GM12878 (cell line): ENCODE results near the gene KCND2. TPM values are rescaled to one million over a fixed set of nuclear protein-coding genes. Genes with fewer than 3 reads are reported as not detected.

Source experiments
- CBX3 ChIP-seq: fragments of 200-600 bp; sonication (generic); IDR thresholded peaks from 2 replicates; pipeline ENCODE4 v1.6.1; 2016; ENCODE audit warnings: low read depth, borderline replicate concordance
- CREM ChIP-seq: IDR thresholded peaks from 2 replicates; pipeline ENCODE4 v1.6.1; 2014; ENCODE audit warnings: antibody characterized with exemption, low read depth
- HDAC6 ChIP-seq: fragments of 200-600 bp; sonication (generic); IDR thresholded peaks from one replicate; pipeline ENCODE4 v1.8.0; 2017; ENCODE audit warnings: antibody characterized with exemption; ENCODE audit not compliant: unreplicated experiment
- HSF1 ChIP-seq: fragments of 150-350 bp; IDR thresholded peaks from 2 replicates; pipeline ENCODE4 v1.6.1; 2014; ENCODE audit warnings: mild to moderate bottlenecking, low read depth, low read length
- IKZF1 ChIP-seq: fragments of 450-650 bp; conservative IDR thresholded peaks from 2 replicates; pipeline ENCODE4 v1.6.1; 2017; ENCODE audit warnings: antibody characterized with exemption, mild to moderate bottlenecking
- IRF5 ChIP-seq: fragments of 450-650 bp; IDR thresholded peaks from 2 replicates; pipeline ENCODE4 v1.6.1; 2017; ENCODE audit warnings: borderline replicate concordance
- RELB ChIP-seq: fragments of 450-650 bp; IDR thresholded peaks from 2 replicates; pipeline ENCODE4 v1.6.1; 2017; ENCODE audit warnings: low read depth, mild to moderate bottlenecking, moderate library complexity
- SIX5 ChIP-seq: IDR thresholded peaks from 2 replicates; pipeline ENCODE4 v1.6.1; 2011; ENCODE audit warnings: mild to moderate bottlenecking, low read depth, low read length, moderate library complexity; ENCODE audit not compliant: severe bottlenecking
- SP1 ChIP-seq: IDR thresholded peaks from one replicate; pipeline ENCODE4 v1.6.1; 2011; ENCODE audit warnings: low read depth, low read length
- SRF ChIP-seq, 2 experiments: IDR thresholded peaks; 2 replicates each; pipeline ENCODE4 v1.6.1; 2011; ENCODE audit warnings: low read depth in 2 of 2, low read length in 2 of 2, mild to moderate bottlenecking in 1 of 2, moderate library complexity in 1 of 2
- TAF1 ChIP-seq: IDR thresholded peaks from 2 replicates; pipeline ENCODE4 v1.6.1; 2011; ENCODE audit warnings: mild to moderate bottlenecking, low read depth, low read length, borderline replicate concordance
- ZBTB4 ChIP-seq: fragments of 450-650 bp; formaldehyde crosslinking; IDR thresholded peaks from 2 replicates; pipeline ENCODE4 v1.4.0; 2022; ENCODE audit warnings: mild to moderate bottlenecking, moderate library complexity
- polyA plus RNA-seq, 11 experiments: library from polyadenylated mRNA; depleted of rRNA in 4 of 11; unstranded in 6 of 11; stranded (reverse) in 5 of 11; fragments of >200 nt; fragmentation: Nextera tagmentation in 4 of 11; fragmentation: Illumina TruSeq in 1 of 11; extraction: Ambion mirVana in 4 of 11; extraction: Trizol in 1 of 11; gene quantifications; 1 replicate in 1 of 11; 2 replicates in 10 of 11; pipeline versions ENCODE4 v1.2.1 to v1.2.3, GENCODE V29; 2011 to 2016; ENCODE audit warnings: inconsistent platforms in 2 of 11, missing spikeins in 2 of 11, low read depth in 1 of 11
- total RNA-seq, 4 experiments: library from RNA; depleted of rRNA in 3 of 4; stranded (reverse); fragments of >200 nt in 3 of 4; fragmentation: Illumina TruSeq in 1 of 4; extraction: Trizol in 1 of 4; gene quantifications; 2 replicates each; pipeline versions ENCODE4 v1.2.1 to v1.2.3, GENCODE V29; 2013 to 2021
- TF ChIP-seq, protein P1 (sequence below): fragments of 450-650 bp; IDR thresholded peaks from 2 replicates; pipeline ENCODE4 v1.6.1; 2017; ENCODE audit warnings: mild to moderate bottlenecking, moderate library complexity
- TF ChIP-seq, protein P2 (sequence below): fragments of 150-350 bp; IDR thresholded peaks from 2 replicates; pipeline ENCODE4 v1.6.1; 2016; ENCODE audit warnings: low read depth, low read length

KCND2 gene
- total and polyA plus RNA-seq, 10 of the 15 experiments (the other 5 are each of a cell fraction or from before 2014, with no cell fraction given): 3.6 to 22.3 (median 6.3) TPM

DNA sequence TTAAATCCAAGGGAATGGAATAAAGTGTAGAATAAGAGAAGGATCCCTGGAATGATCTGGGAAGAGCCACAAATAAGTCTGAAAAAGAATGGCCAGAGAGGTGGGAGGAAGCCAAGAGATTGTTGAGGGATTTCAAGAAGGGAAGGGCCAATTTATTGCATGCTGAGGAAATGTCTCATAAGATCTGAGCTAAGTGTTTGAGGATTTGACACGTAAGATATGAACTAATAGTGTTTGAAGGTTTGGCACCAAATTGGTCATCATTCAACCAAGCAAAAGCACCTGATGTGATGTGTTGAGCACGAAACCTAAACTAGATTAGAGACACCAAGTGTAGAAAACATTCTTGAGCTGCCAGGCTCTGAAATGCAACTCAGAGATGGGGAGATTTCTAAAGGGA, 487.1 kb downstream of the KCND2 start (continued):
- TF ChIP-seq, protein P1, sequence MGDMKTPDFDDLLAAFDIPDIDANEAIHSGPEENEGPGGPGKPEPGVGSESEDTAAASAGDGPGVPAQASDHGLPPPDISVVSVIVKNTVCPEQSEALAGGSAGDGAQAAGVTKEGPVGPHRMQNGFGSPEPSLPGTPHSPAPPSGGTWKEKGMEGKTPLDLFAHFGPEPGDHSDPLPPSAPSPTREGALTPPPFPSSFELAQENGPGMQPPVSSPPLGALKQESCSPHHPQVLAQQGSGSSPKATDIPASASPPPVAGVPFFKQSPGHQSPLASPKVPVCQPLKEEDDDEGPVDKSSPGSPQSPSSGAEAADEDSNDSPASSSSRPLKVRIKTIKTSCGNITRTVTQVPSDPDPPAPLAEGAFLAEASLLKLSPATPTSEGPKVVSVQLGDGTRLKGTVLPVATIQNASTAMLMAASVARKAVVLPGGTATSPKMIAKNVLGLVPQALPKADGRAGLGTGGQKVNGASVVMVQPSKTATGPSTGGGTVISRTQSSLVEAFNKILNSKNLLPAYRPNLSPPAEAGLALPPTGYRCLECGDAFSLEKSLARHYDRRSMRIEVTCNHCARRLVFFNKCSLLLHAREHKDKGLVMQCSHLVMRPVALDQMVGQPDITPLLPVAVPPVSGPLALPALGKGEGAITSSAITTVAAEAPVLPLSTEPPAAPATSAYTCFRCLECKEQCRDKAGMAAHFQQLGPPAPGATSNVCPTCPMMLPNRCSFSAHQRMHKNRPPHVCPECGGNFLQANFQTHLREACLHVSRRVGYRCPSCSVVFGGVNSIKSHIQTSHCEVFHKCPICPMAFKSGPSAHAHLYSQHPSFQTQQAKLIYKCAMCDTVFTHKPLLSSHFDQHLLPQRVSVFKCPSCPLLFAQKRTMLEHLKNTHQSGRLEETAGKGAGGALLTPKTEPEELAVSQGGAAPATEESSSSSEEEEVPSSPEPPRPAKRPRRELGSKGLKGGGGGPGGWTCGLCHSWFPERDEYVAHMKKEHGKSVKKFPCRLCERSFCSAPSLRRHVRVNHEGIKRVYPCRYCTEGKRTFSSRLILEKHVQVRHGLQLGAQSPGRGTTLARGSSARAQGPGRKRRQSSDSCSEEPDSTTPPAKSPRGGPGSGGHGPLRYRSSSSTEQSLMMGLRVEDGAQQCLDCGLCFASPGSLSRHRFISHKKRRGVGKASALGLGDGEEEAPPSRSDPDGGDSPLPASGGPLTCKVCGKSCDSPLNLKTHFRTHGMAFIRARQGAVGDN: no peak
- TF ChIP-seq SP1 (no peak), SRF (IDR thresholded peaks at IDR 0.05; ENCODE audit: low read depth in 2 of 2, low read length in 2 of 2) (no peak), RELB (peak; percentile 68; the same call in 1 of the 2 replicates), IRF5 (no peak), CREM (peak; percentile 76), HSF1 (no peak), TAF1 (no peak), IKZF1 (peak; percentile 59), ZBTB4 (CRISPR knock-in tag) (no peak), CBX3 (no peak), SIX5 (no peak), HDAC6 (no peak)
- TF ChIP-seq, protein P2, sequence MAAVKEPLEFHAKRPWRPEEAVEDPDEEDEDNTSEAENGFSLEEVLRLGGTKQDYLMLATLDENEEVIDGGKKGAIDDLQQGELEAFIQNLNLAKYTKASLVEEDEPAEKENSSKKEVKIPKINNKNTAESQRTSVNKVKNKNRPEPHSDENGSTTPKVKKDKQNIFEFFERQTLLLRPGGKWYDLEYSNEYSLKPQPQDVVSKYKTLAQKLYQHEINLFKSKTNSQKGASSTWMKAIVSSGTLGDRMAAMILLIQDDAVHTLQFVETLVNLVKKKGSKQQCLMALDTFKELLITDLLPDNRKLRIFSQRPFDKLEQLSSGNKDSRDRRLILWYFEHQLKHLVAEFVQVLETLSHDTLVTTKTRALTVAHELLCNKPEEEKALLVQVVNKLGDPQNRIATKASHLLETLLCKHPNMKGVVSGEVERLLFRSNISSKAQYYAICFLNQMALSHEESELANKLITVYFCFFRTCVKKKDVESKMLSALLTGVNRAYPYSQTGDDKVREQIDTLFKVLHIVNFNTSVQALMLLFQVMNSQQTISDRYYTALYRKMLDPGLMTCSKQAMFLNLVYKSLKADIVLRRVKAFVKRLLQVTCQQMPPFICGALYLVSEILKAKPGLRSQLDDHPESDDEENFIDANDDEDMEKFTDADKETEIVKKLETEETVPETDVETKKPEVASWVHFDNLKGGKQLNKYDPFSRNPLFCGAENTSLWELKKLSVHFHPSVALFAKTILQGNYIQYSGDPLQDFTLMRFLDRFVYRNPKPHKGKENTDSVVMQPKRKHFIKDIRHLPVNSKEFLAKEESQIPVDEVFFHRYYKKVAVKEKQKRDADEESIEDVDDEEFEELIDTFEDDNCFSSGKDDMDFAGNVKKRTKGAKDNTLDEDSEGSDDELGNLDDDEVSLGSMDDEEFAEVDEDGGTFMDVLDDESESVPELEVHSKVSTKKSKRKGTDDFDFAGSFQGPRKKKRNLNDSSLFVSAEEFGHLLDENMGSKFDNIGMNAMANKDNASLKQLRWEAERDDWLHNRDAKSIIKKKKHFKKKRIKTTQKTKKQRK: no peak
